Parathyroid adenoma (tissue), 2 donors: Measurements from ENCODE around the gene SLC35E1.
"Not testable (repeated sequence)": the region's sequence is repeated elsewhere in the genome, so short reads cannot be mapped to it uniquely, and the experiment has no call there.

Experiments used
- H2AFZ ChIP-seq: fragments of 300-600 bp; sonication (generic); one replicate; pipeline ENCODE4 v1.7.0; 2017; ENCODE audit warnings: antibody characterized with exemption, mild to moderate bottlenecking
- H3K27ac ChIP-seq: fragments of 300-600 bp; sonication (generic); one replicate; pipeline ENCODE4 v1.7.0; 2017
- H3K27me3 ChIP-seq: fragments of 300-600 bp; sonication (generic); one replicate; pipeline ENCODE4 v1.7.0; 2017; ENCODE audit warnings: low read length; ENCODE audit not compliant: control insufficient read depth, insufficient read depth
- H3K36me3 ChIP-seq: fragments of 300-600 bp; sonication (generic); one replicate; pipeline ENCODE4 v1.7.0; 2017; ENCODE audit warnings: low read length; ENCODE audit not compliant: control insufficient read depth, insufficient read depth
- H3K4me1 ChIP-seq: fragments of 300-600 bp; sonication (generic); one replicate; pipeline ENCODE4 v1.7.0; 2017; ENCODE audit warnings: control low read depth
- H3K4me2 ChIP-seq: fragments of 300-600 bp; sonication (generic); one replicate; pipeline ENCODE4 v1.7.0; 2017; ENCODE audit warnings: low read length
- H3K4me3 ChIP-seq: fragments of 300-600 bp; sonication (generic); one replicate; pipeline ENCODE4 v1.7.0; 2017; ENCODE audit warnings: low read depth, low read length
- H3K79me2 ChIP-seq: fragments of 300-600 bp; sonication (generic); one replicate; pipeline ENCODE4 v1.7.0; 2017; ENCODE audit warnings: control low read depth
- H3K9ac ChIP-seq: fragments of 300-600 bp; sonication (generic); one replicate; pipeline ENCODE4 v1.7.0; 2017; ENCODE audit warnings: mild to moderate bottlenecking
- H3K9me3 ChIP-seq: fragments of 300-600 bp; sonication (generic); one replicate; pipeline ENCODE4 v1.7.0; 2017; ENCODE audit warnings: low read length; ENCODE audit not compliant: control insufficient read depth
- CTCF ChIP-seq: fragments of 300-600 bp; sonication (generic); IDR thresholded peaks from one replicate; pipeline ENCODE4 v1.7.0; 2017; ENCODE audit warnings: antibody characterized with exemption, mild to moderate bottlenecking
- donor health status: primary hyperparathyroidism.

SLC35E1 gene

DNA sequence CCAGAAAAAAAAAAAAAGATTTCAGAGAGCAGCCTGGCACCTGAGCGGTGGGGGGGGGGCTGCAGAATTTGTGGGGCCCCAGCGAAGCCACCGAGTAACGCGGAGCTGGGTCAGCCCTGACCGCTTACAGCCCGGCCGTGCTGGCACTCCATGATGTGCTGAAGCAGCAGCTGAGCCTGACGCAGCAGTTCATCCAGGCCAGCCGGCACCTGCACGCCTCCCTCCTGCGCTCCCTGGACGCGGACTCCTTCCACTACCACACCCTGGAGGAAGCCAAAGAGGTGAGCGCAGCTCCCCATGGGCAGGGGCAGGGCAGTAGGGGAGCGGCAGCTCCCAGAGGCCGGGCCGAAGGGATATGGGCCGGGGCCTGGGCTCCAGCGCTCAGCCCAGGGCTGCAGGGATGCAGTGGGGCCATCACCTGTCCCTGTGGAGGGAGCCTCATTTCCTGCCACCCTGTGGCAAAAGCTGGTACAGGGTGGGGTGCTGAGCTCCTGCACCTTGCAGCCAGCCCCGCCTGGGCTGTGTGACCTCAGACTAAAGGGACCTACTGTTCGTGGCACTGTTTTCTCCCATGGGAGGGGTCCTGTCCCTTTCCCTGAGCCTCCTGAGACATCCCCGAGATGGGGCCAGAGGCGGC lies 57.7 kb downstream of the SLC35E1 start:
- H2AFZ ChIP-seq = no peak overlapping the region
- no peaks in the 10 kb centered on the region for H3K4me1 ChIP-seq
- no peaks in the 10 kb centered on the region for H3K36me3 ChIP-seq
- no peak overlapping the region for H3K27ac ChIP-seq
- H3K79me2 ChIP-seq = peaks cover 6% of the 10 kb centered on the region
- H3K27me3 ChIP-seq = no peaks in the 10 kb centered on the region
- TF ChIP-seq CTCF = no peak
- H3K4me3 ChIP-seq = no peak overlapping the region
- H3K4me2 ChIP-seq = no peak overlapping the region
- no peak overlapping the region for H3K9ac ChIP-seq
- H3K9me3 ChIP-seq = no peaks in the 10 kb centered on the region

DNA sequence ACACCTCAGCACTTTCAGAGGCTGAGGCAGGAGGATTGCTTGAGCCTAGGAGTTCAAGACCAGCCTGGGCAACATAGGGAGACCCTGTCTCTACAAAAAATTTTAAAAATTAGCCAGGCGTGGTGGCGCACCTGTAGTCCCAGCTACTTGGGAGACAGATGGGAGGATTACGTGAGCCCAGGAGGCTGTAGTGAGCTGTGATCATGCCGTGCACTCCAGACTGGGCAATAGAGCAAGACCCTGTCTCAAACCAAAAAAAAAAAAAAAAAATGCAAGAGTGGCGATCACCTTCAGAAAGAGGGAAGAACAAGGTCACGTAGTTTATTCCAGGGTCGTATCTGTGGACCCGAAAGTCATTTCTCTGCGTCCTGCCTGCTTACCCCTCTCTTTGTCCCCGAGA lies 59.6 kb downstream of the SLC35E1 start:
- not testable (repeated sequence) for H3K36me3 ChIP-seq, H3K4me3 ChIP-seq

GRCh38 chr19:16509141-16510061 lies 62.8 kb downstream of the SLC35E1 start:
- Histone ChIP-seq H3K27me3 (no peaks in the 10 kb centered on the region), H3K9me3 (no peaks in the 10 kb centered on the region), H3K9ac (no peak overlapping the region), H2AFZ (no peak overlapping the region), H3K36me3 (no peaks in the 10 kb centered on the region), H3K4me1 (no peaks in the 10 kb centered on the region), H3K79me2 (peaks cover 8% of the 10 kb centered on the region), H3K4me2 (no peak overlapping the region), H3K4me3 (no peak overlapping the region), H3K27ac (no peak overlapping the region)
- no peak for TF ChIP-seq CTCF

More for the DNA sequence above, 59.6 kb downstream of the SLC35E1 start:
- not testable (repeated sequence) for H2AFZ ChIP-seq, H3K9me3 ChIP-seq, H3K4me1 ChIP-seq, H3K4me2 ChIP-seq, H3K79me2 ChIP-seq, H3K9ac ChIP-seq, H3K27ac ChIP-seq, H3K27me3 ChIP-seq

DNA sequence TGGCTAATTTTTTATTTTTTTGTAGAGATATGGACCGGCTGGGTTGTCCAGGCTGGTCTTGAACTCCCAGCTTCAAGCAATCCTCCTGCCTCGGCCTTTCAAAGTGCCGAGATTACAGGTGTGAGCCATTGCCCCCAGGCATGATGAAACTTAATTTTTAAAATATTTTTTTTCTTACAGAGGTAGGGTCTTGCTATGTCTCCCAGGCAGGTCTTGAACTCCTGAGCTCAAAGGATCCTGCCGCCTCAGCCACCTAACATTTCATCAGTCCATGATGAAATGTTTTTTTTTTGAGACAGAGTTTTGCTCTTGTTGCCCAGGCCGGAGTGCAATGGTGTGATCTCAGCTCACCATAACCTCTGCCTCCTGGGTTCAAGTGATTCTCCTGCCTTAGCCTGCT lies 63.7 kb downstream of the SLC35E1 start:
- Histone ChIP-seq H3K4me1 (no peaks in the 10 kb centered on the region), H3K9me3 (no peaks in the 10 kb centered on the region), H3K36me3 (no peaks in the 10 kb centered on the region), H3K79me2 (peaks cover 10% of the 10 kb centered on the region), H3K4me2 (no peak overlapping the region), H3K27ac (no peak overlapping the region), H3K4me3 (no peak overlapping the region), H3K9ac (no peak overlapping the region), H2AFZ (no peak overlapping the region), H3K27me3 (no peaks in the 10 kb centered on the region)
- TF ChIP-seq CTCF = no peak

DNA sequence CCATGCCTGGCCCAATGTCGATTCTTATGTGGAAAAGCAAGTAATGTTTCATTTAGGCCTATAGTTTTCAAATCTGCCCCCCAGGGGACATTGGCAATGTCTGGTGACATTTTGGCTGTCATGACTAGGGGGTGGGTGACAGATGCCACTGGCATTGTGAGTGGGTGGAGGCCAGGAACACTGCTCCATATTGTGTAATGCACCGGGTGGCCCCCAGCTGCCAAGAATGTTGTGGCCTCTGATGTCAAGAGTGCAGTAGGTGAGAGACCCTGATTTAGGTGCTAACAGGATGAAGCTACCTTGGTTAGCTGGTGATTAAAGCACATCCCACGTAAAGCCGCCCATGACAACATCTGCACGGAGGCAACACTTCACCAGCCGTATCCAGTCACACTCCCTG lies 65.3 kb downstream of the SLC35E1 start:
- Histone ChIP-seq H3K4me3 (no peak overlapping the region), H3K27me3 (no peaks in the 10 kb centered on the region), H3K36me3 (no peaks in the 10 kb centered on the region)

DNA sequence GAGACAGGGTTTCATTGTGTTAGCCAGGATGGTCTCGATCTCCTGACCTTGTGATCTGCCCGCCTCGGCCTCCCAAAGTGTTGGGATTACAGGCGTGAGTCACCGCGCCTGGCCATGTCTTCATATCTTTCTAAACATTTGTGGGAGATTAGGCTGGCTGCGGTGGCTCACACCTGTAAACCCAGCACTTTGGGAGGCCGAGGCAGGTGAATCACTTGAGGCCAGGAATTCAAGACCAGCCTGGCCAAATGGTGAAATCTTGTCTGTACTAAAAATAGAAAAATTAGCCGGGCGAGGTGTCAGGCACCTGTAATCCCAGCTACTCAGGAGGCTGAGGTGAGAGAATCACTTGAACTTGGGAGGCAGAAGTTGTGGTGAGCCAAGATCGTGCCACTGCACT lies 66.1 kb downstream of the SLC35E1 start:
- H3K4me2 ChIP-seq, H3K36me3 ChIP-seq, H3K9me3 ChIP-seq, H3K27ac ChIP-seq, H3K27me3 ChIP-seq, H3K9ac ChIP-seq, H3K4me1 ChIP-seq, H2AFZ ChIP-seq, H3K4me3 ChIP-seq: not testable (repeated sequence)
- H3K79me2 ChIP-seq = peaks cover 13% of the 10 kb centered on the region

More for the DNA sequence above, 65.3 kb downstream of the SLC35E1 start:
- Histone ChIP-seq H3K27ac (no peak overlapping the region), H3K9me3 (no peaks in the 10 kb centered on the region), H3K4me2 (no peak overlapping the region), H3K4me1 (no peaks in the 10 kb centered on the region), H3K9ac (no peak overlapping the region), H2AFZ (no peak overlapping the region), H3K79me2 (peaks cover 13% of the 10 kb centered on the region)
- no peak for TF ChIP-seq CTCF
